ENCODE results near the gene UFC1.

Gene UFC1

DNA sequence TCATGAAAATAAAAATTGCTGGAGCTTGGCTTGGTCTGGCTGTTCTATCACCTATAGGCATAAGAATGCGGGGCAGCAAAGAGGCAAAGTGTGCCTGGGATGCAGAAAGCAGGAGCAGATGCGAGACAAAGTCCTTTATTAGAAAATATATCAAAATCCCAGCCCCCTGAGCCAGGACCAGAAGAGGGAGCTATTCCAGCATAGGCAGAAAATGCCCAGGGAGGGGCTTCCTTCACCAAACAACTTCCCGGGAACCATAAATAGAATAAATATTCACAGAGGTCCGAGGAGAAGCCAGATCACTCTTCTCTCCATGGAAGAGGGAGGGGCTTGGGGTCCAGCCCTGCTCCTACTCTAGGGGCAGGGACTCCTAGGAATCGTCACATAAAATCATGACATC is 17.4 kb downstream of the UFC1 start:
- no peak for DNase-seq (ENCODE audit: low read depth)

DNA sequence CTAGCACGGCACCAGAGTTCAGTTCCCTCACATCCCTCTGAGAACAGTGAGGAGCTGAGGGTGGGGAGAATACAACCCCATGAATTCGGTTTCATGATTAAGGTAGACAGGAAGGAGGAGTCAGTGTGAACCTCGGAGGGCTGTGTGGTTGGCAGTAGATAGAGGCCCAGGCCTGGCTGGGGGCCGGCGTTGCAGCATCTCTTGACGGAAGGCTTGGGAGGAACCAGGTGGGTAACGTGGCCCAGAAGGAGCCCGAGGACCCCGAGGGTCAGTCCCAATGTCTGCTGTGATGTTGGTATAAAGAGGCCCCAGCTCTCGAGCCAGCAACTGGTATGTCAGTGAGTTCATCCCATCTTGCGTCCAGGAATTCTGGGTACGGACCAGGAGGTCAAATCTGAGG is 17.9 kb downstream of the UFC1 start:
- DNase-seq (ENCODE audit: low read depth) = no peak

DNA sequence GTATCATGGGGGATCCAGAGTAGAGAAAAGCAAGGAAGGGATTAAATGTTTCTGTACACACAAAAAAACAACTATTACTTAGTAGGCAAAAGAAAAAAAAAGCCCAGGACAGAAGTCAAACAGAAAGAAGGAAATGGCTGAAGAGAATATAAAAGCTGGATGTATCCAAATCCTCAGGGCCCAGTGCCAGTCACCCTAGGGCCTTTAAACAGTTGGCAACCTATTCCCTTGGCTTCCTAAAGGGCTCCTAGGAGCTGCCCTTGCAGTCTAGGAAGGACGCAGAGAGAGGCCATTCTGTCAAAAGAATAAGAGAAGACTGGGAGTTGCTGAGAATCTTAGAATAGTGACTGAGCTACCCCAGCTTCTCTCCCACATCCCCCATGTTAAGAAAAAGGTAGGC is 18.6 kb downstream of the UFC1 start:
- DNase-seq (ENCODE audit: low read depth) = no peak

DNA sequence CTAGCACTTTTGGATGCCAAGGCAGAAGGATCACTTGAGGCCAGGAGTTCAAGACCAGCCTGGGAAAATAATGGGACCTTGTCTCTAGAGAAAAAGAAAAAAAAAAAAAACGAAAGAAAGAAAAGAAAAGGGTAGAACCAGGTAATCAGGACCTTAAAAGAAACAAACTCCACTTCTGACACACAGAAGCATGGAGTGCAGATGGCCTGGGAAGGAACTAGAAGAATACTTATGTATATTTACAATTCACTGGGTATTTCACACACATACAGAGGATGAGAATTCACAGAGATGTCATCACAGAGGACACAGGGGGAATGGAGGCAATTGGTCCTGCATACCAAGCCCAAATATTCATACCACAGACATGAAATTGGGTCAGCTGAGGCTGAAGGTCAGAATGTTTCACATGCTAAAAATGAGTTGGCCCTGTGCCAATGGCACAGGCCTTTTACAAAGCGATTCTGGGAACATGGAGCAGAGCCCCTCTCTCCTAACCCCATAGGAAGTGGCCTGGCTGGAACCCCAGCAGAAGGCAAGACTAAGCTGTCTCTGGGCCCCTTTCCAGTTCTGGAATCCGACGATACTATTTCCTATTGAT is 19.1 kb downstream of the UFC1 start:
- DNase-seq (ENCODE audit: low read depth) = no peak

DNA sequence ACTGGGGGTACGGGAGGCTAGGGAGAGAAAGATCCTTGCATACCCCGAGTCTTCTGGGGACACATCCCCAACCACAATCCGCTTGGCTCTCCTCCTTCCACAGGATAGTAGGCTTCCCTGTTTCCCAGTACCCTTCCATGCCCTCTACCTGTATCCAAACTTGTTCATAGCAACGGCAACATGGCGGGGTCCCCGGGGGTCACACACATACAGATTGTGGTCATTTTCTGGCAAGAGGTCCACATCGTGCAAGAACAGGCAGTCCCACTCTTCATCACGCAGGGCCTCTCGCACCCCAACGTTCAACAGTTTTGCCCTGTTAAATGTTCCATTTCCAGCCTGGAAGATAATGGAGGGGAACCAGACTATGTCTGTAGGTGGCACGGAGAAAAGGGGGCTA is 19.9 kb downstream of the UFC1 start:
- DNase-seq (ENCODE audit: low read depth) = no peak

DNA sequence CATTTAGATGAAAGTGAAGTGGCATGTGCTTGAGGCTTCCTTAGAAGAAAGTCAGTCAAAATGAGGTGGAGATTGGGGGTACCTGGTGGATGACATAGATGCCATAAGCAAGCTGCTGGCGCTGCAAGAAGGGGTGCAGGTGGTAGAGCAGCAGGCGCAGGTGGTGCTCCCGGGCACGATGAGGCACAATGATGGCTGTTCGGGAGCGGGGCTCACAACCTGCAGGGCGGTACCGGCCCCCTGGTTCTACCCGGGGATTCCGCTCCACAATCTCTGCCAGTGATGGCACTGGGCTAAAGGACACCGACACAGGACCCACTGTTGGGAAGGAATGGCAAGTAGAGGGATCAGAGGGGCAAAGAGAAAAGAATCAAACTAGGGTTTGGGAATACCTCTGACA is 21.1 kb downstream of the UFC1 start:
- DNase-seq (ENCODE audit: low read depth) = no peak

DNA sequence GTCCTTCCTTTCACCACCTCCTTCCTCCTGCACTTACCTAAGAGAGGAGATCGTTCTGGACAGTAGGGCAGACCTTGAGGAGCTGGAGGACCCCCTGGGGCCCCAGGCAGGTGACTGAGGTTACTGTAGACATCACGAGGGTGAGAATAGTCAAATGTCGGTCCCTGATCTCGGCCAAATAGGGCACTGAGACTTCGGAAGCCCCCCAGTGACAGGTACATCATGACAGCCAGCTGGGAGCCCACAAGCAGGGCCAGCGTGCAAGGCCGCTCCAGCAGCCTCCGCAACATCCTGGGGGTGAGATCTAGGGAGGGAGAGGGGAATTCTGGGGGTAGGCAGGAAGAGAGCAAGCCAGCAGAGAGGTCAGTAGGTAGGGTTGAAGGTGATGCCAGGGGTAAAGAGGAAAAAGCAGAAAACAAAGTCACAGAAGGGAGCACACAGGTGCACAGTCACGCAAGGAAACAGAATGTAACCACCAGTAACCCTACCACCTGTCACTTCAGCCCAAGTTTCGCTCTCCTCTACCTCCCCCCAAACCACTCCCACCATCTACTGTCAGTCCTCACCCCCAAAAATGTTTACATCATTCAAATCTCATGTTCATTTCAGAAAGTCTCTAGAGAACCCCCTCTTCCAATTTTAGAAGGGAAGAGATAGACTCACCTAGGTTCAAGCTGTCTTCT is 22.1 kb downstream of the UFC1 start:
- no peak for DNase-seq (ENCODE audit: low read depth)

DNA sequence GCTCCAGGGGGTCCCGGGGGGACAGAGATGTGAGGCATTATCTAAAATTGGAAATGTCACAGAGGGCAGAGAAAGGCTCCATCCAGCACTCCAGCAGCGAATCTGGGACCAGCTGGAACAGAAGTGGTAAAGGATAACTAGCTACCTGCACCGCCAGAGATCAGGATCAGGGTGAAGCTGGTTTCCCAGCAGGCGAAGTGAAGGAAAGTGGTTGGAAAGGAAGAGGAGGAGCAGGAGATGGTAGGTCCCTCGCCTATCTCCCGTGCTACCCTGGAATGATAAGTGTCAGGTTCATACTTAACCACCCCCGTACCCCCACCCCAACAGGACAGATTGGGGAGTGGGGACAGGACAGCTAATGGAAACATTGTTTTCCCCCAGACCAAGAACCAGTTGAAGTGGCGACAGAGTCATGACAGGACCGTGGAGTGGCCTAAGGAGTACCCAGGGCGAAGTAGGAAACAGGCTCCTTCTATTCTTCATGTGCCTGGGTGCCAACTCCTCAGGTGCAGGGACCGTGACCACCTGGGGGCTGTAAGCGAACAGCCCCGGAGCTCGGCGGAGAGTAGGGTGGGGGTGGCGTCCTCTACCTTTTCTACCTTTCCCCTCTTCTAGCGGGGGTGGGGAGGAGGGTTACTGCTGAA is 22.8 kb downstream of the UFC1 start:
- no peak for DNase-seq (ENCODE audit: low read depth)

DNA sequence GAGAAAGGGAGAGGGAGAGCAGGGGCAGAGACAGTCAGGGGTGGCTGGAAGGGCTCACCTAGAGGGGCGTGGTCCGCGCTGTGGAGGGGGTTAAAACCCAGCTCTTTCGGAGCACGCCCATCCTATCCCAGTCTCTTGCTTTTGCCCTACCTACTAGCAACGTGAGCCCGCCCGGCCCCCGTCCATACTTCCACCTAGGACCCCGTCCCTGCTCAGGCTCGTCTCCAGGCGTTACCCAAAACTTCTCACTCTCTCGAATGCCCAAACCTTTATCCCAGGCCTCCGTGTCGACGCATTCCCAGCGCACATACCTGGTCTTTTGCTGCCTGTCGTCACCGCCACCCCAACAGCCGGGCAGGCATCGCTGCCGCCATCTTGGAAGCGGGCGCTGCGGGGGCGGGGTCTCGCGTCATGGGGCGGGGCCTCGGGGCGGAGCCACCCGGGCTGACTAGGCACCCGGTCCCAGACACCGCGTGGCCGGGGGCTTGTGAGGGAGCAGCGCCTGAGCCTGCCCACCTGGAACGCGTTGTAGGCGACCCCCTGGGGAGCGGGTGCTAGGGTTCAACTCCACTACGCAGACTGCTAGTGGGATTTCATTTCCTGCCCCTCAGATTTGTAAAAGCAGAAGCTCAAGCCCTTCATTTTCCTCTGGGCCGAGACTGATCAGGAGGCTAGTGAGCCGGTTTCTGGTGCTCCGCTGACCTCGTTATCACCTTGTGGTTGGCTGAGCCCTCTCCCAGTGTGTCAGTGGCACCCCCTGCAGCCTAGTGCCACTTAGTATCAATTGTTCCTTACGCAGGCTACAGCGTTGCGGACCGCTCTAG is 23.5 kb downstream of the UFC1 start, which contains the start of gene B4GALT3:
Gene B4GALT3, minus strand, starts transcription at position 396 of the 824 bp plus-strand sequence. CDS start 1,447 bp downstream, outside the sequence.
- DNase-seq (ENCODE audit: low read depth) = peak; percentile 90

DNA sequence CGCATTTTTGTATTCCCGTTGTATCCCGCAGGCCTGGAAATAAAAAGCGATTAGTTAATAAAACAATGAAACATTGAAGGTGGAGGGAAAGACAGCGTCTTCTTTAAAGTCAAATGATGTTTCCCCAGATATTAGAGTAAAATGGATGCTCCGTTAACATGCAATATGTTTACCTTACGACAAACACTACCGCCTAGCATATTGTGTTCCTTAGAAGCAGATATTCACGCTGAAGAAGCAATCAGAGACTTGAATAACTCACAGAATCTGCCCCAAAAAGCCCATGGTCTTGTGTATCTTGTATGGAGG is 24.1 kb downstream of the UFC1 start:
- no peak for DNase-seq (ENCODE audit: low read depth)

DNA sequence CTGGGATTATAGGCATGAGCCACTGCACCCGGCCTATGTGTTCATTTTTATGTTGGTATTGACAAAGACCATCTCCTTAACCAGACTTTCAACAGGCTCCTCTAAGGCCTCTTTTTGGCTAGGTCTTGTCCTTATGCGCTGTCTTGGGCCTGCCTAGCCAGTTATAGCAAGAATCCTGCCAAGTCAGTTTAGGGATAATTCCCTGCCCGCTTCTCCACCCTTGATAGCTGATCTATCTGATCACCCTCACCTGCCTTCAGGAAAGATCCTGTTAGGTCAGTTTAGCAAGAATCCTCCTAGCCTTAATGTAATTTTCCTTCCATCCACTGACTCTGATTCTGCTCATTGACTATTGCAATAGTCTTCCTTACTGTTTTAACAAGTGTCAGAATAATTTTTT is 25.9 kb downstream of the UFC1 start:
- no peak for DNase-seq (ENCODE audit: low read depth)

DNA sequence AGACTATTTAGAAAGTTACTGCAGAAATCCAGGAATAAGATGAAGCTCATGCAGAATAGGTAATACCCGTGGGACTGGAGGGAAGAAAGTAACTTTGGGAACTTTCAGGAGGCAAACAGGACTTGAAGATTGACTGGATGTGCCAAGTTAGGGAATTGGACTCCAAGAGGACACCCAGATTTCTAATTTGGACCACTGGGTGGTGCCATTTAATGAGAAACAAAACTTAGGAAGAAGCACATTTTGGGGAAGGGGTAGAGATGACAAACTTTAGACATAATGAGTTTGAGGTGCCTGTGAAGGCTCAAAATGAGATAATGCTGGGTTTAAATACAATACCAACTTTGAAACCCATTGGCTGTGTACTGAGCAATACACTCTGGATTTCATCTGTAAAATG is 26.9 kb downstream of the UFC1 start:
- DNase-seq (ENCODE audit: low read depth) = no peak

DNA sequence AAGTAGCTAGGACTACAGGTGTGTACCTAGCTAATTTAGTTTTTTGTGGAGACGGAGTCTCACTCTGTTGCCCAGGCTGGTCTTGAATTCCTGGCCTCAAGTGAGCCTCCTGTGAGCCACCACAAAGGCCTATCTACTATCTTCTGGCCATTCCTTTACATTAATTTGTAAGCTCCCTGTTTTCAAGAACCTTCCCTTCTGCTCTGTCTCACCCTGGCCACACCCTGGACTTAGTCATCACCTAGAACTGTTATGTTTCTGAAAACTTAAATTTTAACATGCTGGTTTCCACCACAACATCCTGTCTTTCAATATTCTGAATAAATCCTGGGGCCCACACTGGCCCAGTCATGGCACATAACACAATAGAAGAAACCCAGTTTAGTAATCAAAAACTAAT is 28.4 kb downstream of the UFC1 start:
- peak; percentile 41 for DNase-seq (ENCODE audit: low read depth)

DNA sequence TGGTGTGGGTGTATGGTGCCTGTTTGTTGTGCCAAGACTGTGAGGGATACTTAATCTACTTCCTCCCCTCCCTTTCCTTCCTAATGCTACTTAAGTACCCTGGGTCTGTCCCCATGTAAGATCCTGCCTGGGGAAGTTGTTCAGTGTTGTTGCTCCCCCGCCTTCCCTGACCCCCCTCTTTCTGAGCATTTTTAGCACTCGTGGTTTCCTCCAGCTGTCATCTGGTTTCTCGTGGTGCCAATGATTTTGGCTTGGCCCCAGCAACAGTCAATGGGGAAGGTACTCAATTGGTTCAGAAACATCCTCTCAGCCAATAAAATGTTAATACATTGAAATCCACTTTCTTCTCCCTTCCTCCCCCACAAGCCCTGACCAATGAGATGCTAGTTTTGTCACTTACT is 31.5 kb downstream of the UFC1 start:
- DNase-seq (ENCODE audit: low read depth) = peak; percentile 66

DNA sequence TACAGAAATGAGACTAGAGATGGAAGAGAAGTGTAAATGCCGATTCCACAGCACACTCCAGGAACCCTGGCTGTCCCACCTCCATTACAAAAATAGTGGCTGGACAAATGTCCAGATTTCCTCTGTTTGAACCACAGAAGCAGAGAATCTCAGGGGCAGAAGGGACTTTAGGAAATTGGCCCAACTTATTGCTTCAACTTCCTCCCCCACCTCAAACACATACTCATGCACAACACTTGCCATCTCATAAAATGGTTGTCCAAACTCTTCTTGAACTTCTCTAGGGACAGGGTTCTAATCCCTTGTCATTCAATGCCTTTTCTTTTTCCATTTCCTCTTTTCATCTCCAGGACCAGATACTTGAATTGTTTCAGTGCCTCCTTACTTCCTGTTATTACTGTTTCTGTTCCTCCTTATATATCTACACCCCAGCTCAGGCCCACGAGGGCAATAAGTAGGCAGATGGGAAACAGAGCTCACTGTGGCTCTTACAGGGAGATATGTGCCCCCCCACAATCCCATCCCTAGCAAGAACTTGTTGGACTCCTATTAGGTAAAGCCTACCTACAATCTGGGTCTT is 32.0 kb downstream of the UFC1 start:
- no peak for DNase-seq (ENCODE audit: low read depth)

DNA sequence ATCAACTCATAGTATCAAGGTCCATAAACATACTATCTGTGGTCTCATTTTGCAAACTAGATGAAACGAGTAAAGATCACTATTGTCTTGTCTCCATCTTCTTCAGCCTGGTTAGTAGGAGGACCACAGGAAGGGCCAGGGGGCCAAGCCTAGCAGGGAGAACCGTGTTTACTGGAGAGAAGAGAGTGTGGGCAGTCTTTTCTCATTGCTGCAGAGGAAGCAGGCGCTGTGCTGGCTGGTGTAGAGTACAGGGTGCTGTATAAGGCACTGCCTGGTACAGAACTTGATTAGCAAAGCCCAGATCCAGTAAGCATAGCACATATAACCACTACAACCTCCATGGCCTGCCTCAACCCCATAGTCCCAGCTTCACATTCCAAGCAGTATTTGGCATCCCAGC is 33.5 kb downstream of the UFC1 start:
- DNase-seq (ENCODE audit: low read depth) = no peak

DNA sequence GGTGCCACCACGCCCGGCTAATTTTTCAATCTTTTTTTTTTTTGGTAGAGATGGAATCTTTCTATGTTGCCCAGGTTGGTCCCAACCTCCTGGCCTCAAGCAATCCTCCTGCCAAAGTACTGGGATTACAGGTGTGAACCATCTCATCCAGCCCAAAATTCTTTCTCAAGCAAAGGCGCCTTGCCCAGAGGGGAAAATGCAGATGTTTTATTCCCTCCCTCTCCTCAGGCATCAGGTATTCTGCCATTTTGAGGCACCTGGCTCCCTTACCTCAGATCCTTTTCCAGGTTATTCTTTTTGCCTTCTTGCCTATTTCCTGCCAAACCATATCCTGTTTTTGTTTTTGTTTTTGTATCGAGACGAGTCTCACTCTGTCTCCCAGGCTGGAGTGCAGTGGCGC is 34.6 kb downstream of the UFC1 start:
- no peak for DNase-seq (ENCODE audit: low read depth)

DNA sequence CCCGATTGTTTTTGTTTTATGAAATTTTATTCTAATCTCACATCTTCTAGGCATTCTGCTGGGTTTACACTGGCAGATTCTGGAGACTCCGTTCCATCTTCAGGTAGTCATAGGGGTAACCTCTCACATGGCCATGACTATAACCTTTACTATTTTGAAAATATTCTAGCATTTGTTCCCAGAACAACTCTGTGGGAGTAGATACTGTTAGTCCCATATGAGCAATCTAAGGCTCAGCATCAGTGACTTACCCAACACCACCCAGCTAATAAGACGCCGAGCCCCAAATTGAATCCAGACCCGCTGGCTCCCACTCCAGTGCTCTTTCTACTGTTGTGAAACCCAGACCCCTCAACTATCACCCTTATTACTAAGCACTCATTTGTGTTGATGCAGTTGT is 35.3 kb downstream of the UFC1 start:
- DNase-seq (ENCODE audit: low read depth) = no peak

DNA sequence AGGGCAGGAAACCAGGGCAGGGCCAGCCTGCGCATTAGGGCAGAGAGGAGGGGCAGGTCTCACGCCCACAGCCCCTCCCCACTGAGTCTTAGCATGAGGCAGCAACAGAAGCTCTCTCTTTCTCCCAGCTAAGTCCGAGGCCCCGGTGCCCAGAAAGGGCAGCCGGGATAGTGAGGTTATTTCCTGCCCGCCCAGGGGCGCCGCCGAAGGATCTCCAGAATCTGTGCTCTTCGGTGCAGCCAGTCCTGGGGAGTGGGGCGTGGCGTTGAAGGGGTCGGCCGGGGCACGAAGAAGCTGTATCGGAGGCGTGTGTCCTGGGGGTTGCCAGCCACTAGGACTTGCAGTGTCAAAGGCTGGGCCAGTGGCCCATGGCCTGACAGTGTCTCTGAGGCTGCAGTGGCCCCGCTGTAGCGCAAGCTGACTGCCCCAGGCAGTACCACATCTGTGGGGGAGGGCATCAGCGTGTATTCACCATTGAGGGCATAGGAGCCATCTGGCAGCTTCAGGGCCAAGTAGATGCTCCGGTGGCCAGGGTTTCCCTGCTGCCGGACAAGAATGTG is 37.3 kb downstream of the UFC1 start:
- no peak for DNase-seq (ENCODE audit: low read depth)

DNA sequence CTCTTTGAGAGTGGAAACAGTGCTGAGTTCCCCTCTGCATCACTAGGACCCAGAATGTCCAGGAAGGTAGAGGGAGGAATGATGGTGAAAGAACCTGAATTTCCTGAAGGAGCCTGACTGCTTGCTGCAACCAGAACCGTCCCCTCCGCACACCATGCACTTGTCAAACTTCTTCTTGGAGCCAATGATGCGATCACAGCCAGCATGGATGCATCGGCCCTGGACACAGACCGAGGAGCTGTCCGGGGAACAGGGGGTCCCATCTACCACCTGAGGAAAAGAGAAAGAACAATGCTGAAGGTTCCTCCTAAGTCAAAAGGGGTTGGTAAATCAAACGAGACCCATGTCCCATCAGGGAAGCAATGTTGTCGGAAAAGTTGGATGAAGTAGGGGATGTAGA is 38.2 kb downstream of the UFC1 start:
- DNase-seq (ENCODE audit: low read depth) = no peak

DNA sequence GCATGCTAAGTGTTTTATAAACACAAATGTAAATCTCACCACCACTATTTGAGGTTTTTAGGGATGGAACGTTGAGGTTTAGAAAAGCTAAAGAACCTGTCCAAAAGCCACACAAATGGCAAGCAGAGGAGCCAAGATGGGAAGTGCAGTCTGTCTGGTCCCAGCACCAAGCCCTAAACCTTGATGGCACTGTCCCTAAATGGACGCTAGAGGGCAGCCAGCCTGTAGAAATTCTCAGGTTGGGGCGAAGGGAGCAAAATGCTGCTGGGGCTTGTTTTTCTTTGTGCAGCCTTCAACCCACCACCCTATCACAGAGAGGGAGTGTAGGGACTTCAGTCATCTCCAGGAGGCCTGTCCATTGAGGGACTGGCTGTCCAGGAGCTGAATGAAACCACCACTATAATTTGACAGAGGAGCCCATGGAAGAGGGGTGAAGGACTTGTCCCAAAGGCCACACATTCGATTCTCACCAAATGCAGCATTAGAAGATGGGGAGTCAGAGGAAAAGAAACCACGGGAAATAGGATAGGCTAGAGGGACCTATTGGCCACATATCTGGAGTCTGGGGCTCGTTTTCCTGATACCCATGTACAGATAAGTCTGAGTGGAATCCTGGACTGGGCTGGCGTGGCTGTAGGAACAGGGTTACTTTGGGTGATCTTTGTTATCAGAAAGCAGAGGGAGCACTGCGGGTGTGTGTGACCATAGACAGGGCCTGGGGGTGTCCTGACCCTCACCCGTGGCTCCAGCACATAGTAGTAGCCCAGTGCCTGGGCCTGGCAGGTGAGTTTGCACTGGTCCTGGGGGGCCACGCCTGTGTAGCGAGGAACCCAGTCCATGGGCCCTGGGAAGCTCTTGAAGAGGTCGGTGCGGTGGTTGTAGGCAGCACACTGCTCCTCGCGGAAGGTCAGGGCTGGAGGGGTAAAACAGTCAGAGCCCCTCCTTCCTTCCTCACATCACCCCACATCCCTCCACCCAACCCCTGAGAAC is 39.0 kb downstream of the UFC1 start:
- peak; percentile 51 for DNase-seq (ENCODE audit: low read depth)

All from activated T-helper 1 cell treated with Interleukin-2 at 50 U/mL for 16 hours (primary cell).